HG03039 (cell line): Measurements from ENCODE around the gene MEIKIN.

Source experiments
- ATAC-seq: cut with Tn5 transposase; IDR thresholded peaks from one replicate; pipeline ENCODE4 v1.9.1; 2021; ENCODE audit warnings: mild to moderate bottlenecking, moderate library complexity; ENCODE audit not compliant: unreplicated experiment

The MEIKIN gene

DNA sequence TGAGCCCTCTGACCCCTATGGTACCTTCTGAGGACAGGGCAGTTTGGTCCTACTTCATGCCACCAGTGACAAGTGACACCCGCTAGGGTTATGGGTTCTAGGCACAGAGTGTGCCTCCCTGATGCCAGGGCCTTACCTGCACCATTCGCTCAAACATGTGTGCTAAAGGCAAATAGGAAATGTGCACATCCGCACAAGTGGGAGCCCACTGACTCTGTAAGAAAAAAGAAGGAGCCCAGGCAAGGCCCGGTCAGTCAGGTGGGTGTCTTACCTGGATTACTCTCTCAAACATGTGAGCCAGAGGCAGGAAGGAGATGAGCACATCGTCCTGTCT, 29.1 kb upstream of the MEIKIN start:
- no peak for ATAC-seq

- no peak for ATAC-seq
Measured at GRCh38 chr5:131974016-131974415, 28.6 kb upstream of the MEIKIN start.

DNA sequence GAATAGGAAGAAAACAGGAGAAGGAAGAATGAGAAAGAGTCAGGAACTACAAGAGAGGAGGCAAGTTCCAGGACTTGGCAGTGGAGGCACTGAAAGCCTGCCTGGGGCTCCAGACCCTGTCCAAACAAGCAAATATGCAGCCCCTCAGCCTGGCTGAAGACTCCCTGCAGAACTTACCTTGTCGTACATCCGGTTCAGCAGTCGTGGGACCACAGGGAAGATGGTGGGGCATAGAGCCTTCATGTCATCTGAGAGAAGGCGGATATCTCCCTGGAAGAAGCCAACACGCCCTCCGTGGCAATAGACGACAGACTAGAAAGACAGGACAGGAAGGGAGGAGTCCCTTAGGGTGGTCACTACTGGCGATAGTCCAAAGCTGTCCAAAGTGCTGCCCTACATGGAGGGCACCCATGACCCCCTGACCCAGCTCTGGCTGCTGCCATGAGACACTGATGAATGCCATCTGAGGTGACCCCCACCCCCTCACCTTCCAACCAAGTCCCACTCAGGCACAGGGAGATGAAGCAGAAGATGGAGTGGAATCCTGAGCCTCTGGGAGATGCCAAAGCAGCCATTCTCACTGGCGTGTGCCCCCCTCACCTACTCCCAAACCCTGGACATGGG, 27.7 kb upstream of the MEIKIN start:
- no peak for ATAC-seq

DNA sequence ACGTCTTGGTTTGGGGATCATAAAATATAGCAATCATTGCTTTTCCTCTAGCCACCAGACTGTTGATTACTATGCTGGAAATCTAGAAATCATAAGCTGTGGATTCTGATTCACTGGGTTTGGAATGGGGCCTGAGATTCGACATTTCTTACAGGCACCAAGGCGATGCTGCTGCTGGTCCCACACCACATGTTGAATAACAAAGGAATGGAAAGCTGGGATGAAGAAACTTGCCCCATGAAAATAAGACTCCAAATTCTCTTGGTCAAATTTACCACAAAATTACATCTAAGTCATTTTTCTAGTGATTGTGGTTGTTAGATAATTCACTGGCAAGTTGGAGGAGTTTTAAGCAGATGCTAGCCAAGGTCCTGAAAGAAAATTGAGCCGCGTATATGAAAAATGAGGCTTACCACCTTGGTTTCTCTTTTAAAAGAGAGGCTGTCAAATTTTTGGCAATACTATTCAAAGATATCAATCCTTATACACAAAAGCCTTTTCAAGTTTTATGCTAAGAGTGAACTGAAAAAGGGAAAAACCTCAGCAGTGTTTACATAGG, 23.0 kb upstream of the MEIKIN start:
- ATAC-seq = no peak

DNA sequence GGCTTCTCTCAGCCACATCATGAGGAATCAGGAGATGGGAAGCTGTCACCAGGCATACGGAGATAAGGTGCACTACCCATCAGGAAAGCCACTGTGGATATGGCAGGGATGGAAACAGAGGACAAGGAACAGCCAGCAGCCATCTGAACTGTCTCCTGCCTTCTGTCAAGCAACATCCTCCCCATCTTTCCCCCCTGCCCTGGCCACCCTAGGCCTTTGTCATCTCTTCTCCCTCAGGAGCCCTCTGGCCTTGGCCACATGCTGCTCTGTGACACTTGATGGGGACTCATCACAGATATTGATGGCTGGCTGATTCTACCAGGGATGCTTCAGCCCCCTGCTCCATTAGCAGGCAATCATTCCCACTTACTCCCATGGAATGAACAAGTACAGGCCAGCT, 21.1 kb upstream of the MEIKIN start:
- ATAC-seq = no peak

GRCh38 chr5:131965826-131966415, 20.5 kb upstream of the MEIKIN start:
- ATAC-seq = no peak

DNA sequence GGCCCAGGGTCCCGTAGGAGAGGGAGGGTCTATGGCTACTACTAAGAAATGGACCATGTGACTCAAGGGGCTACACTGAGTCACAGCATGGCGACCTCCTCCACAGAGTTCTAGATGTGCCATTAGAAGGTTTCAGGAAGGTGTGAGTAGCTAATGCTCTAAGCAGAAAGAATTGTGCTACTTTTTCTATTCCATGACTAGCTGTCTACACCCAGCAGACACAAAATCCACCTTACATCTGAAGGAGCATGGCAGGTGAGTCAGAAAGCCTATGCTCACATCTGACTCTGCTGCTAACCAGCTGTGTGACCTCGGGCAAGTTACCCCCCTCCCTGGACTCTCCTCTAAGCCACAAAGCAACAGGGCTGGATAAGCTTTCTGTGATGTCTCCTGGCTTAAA, 14.4 kb upstream of the MEIKIN start:
- ATAC-seq = no peak

GRCh38 chr5:131959136-131959535, 13.7 kb upstream of the MEIKIN start:
- no peak for ATAC-seq

GRCh38 chr5:131957721-131958441, 12.4 kb upstream of the MEIKIN start:
- no peak for ATAC-seq

- no peak for ATAC-seq
Measured at GRCh38 chr5:131953969-131954368, 8.5 kb upstream of the MEIKIN start.

DNA sequence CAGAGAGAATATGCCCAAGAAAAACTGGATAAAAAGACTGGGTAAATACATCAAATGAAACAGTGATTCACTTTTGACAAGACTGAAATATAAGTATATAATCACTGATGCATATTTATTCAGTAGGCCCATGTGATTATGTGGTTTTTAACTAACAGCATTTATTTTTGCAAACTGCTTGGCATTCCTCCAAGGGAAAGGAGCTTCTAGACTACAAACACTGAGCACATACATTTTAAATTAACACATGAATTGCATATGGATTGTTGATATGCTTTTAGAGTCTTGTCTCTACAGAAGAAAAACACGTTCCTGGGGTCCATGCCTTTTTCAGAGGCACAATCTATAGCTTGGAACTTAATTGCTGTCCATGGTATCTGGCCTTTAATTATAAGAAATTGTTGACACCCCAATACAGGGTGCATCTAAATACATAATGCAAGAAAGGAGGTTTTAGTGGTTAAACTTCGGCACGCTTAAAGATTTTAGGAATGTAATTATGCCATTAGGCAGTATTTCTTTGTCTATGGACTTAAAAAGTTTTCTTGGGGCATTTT, 6.9 kb upstream of the MEIKIN start:
- no peak for ATAC-seq

- no peak for ATAC-seq
Measured at GRCh38 chr5:131950706-131951105, 5.2 kb upstream of the MEIKIN start.

- ATAC-seq = no peak
Measured at GRCh38 chr5:131947445-131947844, 2.0 kb upstream of the MEIKIN start.

GRCh38 chr5:131944702-131945550, 537 bp downstream of the MEIKIN start:
- no peak for ATAC-seq

- ATAC-seq = no peak
Measured at GRCh38 chr5:131943916-131944315, 1.5 kb downstream of the MEIKIN start.

- ATAC-seq = no peak
Measured at GRCh38 chr5:131942016-131942415, 3.4 kb downstream of the MEIKIN start.

DNA sequence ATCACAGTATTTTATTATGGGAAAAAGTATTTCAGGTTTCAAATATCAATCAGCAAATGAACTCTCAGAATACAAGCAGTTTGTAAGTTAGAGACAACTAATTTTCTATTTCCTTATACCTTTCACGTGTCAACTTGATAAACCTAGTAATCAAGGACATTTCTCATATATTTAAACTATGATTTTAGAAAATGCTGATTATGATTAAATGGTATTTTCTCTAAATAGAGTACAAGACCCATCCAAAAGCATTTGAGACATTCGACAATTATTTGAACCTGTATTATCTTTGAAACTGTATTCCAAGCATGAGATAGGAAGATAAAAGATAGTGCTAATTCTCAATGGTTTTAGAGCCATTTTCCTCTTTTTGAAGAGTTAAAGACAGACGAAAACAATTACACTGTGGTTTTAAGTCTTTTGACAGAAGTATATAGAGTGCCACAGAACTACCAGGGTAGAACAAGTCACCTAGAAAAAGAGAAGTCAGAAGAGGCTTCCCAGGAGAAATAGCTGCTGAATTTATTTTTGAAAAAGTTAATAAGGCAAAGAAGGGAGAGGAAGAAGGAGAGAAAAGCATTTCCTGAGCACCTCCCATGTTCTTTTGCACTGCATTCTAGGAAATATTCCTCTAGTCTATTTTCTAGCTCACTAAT, 5.6 kb downstream of the MEIKIN start:
- ATAC-seq = no peak

DNA sequence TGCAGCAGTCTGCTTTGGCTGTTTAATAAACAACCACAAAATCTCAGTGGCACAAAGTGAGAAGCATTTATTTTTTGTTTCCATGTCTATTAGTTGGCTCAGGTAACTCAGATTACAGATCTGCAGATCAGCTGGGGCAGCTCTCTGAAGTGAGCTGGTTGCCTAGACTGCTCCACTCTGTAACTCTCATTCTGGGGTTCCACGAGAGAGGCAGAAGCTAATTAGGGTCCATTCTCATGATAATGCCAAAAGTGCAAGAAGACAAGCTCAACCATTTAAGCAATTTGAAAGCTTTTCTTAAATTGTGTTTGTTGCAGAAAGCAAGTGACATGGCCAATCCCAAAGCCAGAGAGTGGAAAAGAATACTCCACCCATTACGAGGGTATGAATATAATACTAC, 13.2 kb downstream of the MEIKIN start:
- no peak for ATAC-seq

DNA sequence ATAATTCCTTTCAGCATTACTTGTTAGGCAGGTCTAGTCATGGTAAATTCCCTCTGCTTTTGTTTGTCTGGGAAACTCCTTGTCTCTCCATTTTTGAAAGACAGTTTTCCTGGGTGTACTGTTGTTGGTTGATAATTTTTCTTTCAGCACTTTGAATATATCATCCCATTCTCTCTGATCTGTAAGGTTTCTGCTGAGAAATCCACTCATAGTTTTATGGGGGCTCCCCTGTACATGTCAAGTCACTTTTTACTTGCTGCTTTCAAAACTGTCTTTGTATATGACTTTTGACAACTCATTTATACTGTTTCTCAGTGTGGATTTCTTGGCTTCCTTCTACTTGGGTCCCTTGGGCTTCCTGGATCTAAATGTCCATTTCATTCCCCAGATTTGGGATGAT, 16.5 kb downstream of the MEIKIN start:
- ATAC-seq = no peak

DNA sequence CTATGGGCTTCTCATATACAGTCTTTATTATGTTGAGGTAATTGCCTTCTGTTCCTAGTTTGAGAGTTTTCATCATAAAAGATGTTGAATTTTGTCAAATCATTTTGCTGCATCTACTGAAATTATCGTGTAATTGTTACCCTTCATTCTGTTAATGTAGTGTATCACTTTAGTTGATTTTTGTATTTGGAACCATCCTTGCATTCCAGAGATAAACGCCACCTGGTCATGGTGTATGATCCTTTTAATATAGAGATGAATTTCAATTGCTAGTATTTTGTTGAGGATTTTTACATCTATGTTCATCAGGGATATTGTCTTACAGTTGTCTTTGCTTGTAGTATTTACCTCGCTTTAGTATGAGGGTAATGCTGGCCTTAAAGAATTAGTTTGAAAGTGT, 19.3 kb downstream of the MEIKIN start:
- ATAC-seq = no peak

DNA sequence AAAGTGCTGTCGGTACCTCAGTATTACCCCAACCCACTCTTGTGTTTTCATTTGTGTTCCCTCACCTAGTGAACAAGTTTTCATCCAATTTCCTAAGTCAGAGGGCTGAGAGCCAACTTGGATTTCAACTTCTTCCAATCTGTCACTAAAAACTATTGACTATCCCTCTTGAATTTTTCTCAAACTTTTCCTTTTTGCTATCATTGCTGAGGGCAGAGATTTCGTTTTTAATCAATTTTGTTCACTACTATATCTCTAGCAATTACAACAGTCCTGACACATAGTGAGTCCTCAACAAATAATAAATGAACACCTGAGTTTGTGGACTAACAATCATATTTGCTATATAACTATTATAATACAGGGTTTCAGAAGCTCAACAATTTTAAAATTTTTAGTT, 29.0 kb downstream of the MEIKIN start:
- ATAC-seq = no peak
